Endothelial cell of umbilical vein (primary cell): ENCODE results near the gene TYK2. TPM values are rescaled to one million over a fixed set of nuclear protein-coding genes. Genes with fewer than 3 reads are reported as not detected.

Experiments used
- BruUV-seq: library from RNA; stranded (reverse); fragments of 400-500 nt; replicated peaks from 2 replicates; lab custom pipeline; 2021; lab: Mats Ljungman, UMichigan
- CTCF ChIA-PET: fragments of 300-600, 350-600 bp; sonication (Branson Sonifier 250); formaldehyde crosslinking; loops from one replicate; lab custom pipeline; 2021; ENCODE audit warnings: antibody characterized with exemption, inconsistent platforms; lab: Charles Lee
- POLR2A ChIA-PET: fragments of 300-600, 350-600 bp; sonication (Branson Sonifier 250); formaldehyde crosslinking; loops from one replicate; lab custom pipeline; 2021; ENCODE audit warnings: antibody characterized with exemption, inconsistent platforms; lab: Charles Lee
- DNase-seq: peaks from one replicate; pipeline ENCODE4 v3.0.0-alpha.2; 2011; ENCODE audit warnings: low read depth, low spot score
- FAIRE-seq: peaks from 2 replicates; lab custom pipeline; 2011; peaks lifted over from hg19 to GRCh38; lab: Jason Lieb, UNC
- H2AFZ ChIP-seq: 2 replicates; pipeline ENCODE4 v1.6.0; 2012; ENCODE audit warnings: low read depth, low read length, control low read depth, inconsistent platforms
- H3K27ac ChIP-seq: 2 replicates; pipeline ENCODE4 v1.5.1; 2011; ENCODE audit warnings: low read depth, mild to moderate bottlenecking, control low read depth, low read length, moderate library complexity; ENCODE audit not compliant: insufficient read depth
- H3K27me3 ChIP-seq, 2 experiments: 2 replicates each; pipeline versions ENCODE4 v1.6.0 to v1.6.1; 2011; ENCODE audit warnings: low read length in 2 of 2, mixed read lengths in 1 of 2; ENCODE audit not compliant: control insufficient read depth in 2 of 2, insufficient read depth in 2 of 2
- H3K36me3 ChIP-seq, 2 experiments: 2 replicates in 1 of 2; 3 replicates in 1 of 2; pipeline ENCODE4 v1.5.1; 2011; ENCODE audit warnings: low read length in 2 of 2, mild to moderate bottlenecking in 1 of 2, moderate library complexity in 1 of 2; ENCODE audit not compliant: control insufficient read depth in 2 of 2, insufficient read depth in 2 of 2; ENCODE audit errors: extremely low read depth in 1 of 2
- H3K4me1 ChIP-seq: 3 replicates; pipeline ENCODE4 v1.5.1; 2011; ENCODE audit warnings: mild to moderate bottlenecking, low read length; ENCODE audit not compliant: control insufficient read depth, insufficient read depth; ENCODE audit errors: extremely low read depth
- H3K4me2 ChIP-seq: 2 replicates; pipeline ENCODE4 v1.6.1; 2011; ENCODE audit warnings: low read length, control low read depth, mixed read lengths; ENCODE audit not compliant: insufficient read depth
- H3K4me3 ChIP-seq, 3 experiments: fragments of 200-600 bp in 1 of 3; sonication (generic), shearing (Covaris generic) in 1 of 3; replicated peaks in 1 of 3; 2 replicates each; pipeline ENCODE4 v1.5.1; 2011 to 2016; ENCODE audit warnings: control low read depth in 3 of 3, low read length in 3 of 3, mild to moderate bottlenecking in 2 of 3, inconsistent platforms in 1 of 3, low read depth in 1 of 3, moderate library complexity in 1 of 3; ENCODE audit not compliant: insufficient read depth in 1 of 3
- H3K79me2 ChIP-seq: 2 replicates; pipeline ENCODE4 v1.6.0; 2012; ENCODE audit warnings: low read length, inconsistent platforms; ENCODE audit not compliant: control insufficient read depth, insufficient read depth
- H3K9ac ChIP-seq: replicated peaks from 2 replicates; pipeline ENCODE3; 2011; ENCODE audit warnings: low read length, control low read depth; ENCODE audit not compliant: insufficient read depth; ENCODE audit errors: extremely low read depth
- H3K9me1 ChIP-seq: replicated peaks from 3 replicates; pipeline ENCODE4 v1.6.0; 2011; ENCODE audit warnings: mild to moderate bottlenecking, low read length; ENCODE audit not compliant: control insufficient read depth, insufficient read depth; ENCODE audit errors: extremely low read depth
- H3K9me3 ChIP-seq: replicated peaks from 2 replicates; pipeline ENCODE4 v1.5.1; 2012; ENCODE audit warnings: low read length, inconsistent platforms; ENCODE audit not compliant: control insufficient read depth, insufficient read depth
- H4K20me1 ChIP-seq: replicated peaks from 2 replicates; pipeline ENCODE3; 2011; ENCODE audit warnings: mild to moderate bottlenecking, low read length; ENCODE audit not compliant: control insufficient read depth, insufficient read depth; ENCODE audit errors: extremely low read depth
- EZH2 ChIP-seq: IDR thresholded peaks from 2 replicates; pipeline ENCODE4 v1.6.1; 2012; ENCODE audit warnings: borderline replicate concordance, low read depth, mild to moderate bottlenecking, moderate library complexity, low read length, inconsistent platforms; ENCODE audit not compliant: severe bottlenecking
- MAX ChIP-seq: IDR thresholded peaks from 2 replicates; pipeline ENCODE4 v1.6.1; 2011; ENCODE audit not compliant: insufficient read depth, insufficient read length
- MYC ChIP-seq: IDR thresholded peaks from one replicate; pipeline ENCODE4 v1.6.1; 2011; ENCODE audit warnings: mild to moderate bottlenecking, low read depth, low read length
- POLR2AphosphoS5 ChIP-seq: IDR thresholded peaks from 2 replicates; pipeline ENCODE4 v1.6.1; 2012; ENCODE audit warnings: low read depth, mild to moderate bottlenecking, control low read depth, low read length, moderate library complexity; ENCODE audit not compliant: insufficient read depth
- dilution Hi-C: fragments of 300-500 bp; cut with MboI; formaldehyde crosslinking; loops from one replicate; pipeline ENCODE4 v1.15.0; 2019; ENCODE audit warnings: low sequenced_read_pairs; ENCODE audit not compliant: extremely low pct_ligation_motif_present
- intact Hi-C: fragments of 100-400 bp; cut with micrococcal nuclease; formaldehyde crosslinking; loops from one replicate; pipeline ENCODE4 v1.10.0; 2022
- polyA plus RNA-seq, 4 experiments: library from polyadenylated mRNA; depleted of rRNA in 3 of 4; stranded (reverse) in 3 of 4; unstranded in 1 of 4; fragments of >200 nt; gene quantifications; 2 replicates each; pipeline versions ENCODE4 v1.2.1 to v1.2.3, GENCODE V29; 2011 to 2012; ENCODE audit warnings: missing spikeins in 1 of 4
- total RNA-seq: library from RNA; stranded (reverse); gene quantifications from 2 replicates; pipeline ENCODE4 v1.2.3, GENCODE V29; 2021
- TF ChIP-seq, protein P1 (sequence below), 2 donors: IDR thresholded peaks; 1 replicate in 1 of 2; 2 replicates in 1 of 2; pipeline ENCODE4 v1.5.1; 2011; ENCODE audit warnings: low read length in 2 of 2, mild to moderate bottlenecking in 2 of 2, moderate library complexity in 2 of 2, control low read depth in 1 of 2, inconsistent platforms in 1 of 2, low read depth in 1 of 2; ENCODE audit not compliant: insufficient read depth in 1 of 2; ENCODE audit errors: extremely low read depth in 1 of 2

Gene TYK2
- total and polyA plus RNA-seq, 2 donors (not counting 3 experiments of a cell fraction or from before 2014, with no cell fraction given), result 92.9 to 138 TPM

DNA sequence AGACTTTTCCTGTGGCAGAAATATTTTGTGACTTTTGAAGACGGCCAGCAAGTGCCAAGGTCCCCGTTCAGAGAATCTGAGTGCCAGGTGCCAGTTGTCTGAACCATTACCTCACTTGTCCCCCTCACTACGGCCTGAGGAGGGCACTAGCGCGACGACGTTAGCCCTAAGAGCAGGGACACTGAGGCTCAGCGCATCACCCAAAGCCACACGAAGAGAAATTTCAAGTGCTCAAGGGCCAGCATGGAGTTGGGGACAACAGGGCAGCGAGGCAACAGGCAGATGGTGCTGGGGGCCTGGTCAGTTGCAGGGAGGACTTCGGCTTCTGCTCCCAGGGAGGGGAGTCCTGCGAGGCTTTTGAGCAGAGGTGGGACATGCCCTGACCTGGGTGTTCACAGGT lies 9.5 kb upstream of the TYK2 start:
- H3K79me2 ChIP-seq, result no peaks in the 10 kb centered on the region
- H3K4me3 ChIP-seq, result no peak overlapping the region
- H2AFZ ChIP-seq, result no peak overlapping the region
- H3K9ac ChIP-seq, result no peak overlapping the region
- no peaks in the 10 kb centered on the region for H3K27me3 ChIP-seq
- ChIA-PET CTCF (interaction anchor here (1.2 to 10.8 kb wide), 6 partner anchors 8 to 457 kb away, joined by 3 to 606 read pairs (median 24); partner anchors contain the start of genes CDC37, ICAM1 and TYK2), POLR2A (interaction anchor here (1.0 to 1.8 kb wide), 3 partner anchors 120 to 130 kb away, joined by 5 to 14 read pairs (median 13); partner anchors contain the start of gene ICAM1)
- H3K9me1 ChIP-seq, result no peaks in the 10 kb centered on the region
- FAIRE-seq, result no peak
- TF ChIP-seq MYC, result no peak
- no peak for TF ChIP-seq MAX
- TF ChIP-seq, protein P1, sequence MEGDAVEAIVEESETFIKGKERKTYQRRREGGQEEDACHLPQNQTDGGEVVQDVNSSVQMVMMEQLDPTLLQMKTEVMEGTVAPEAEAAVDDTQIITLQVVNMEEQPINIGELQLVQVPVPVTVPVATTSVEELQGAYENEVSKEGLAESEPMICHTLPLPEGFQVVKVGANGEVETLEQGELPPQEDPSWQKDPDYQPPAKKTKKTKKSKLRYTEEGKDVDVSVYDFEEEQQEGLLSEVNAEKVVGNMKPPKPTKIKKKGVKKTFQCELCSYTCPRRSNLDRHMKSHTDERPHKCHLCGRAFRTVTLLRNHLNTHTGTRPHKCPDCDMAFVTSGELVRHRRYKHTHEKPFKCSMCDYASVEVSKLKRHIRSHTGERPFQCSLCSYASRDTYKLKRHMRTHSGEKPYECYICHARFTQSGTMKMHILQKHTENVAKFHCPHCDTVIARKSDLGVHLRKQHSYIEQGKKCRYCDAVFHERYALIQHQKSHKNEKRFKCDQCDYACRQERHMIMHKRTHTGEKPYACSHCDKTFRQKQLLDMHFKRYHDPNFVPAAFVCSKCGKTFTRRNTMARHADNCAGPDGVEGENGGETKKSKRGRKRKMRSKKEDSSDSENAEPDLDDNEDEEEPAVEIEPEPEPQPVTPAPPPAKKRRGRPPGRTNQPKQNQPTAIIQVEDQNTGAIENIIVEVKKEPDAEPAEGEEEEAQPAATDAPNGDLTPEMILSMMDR (IDR thresholded peaks at IDR 0.05; ENCODE audit: extremely low read depth in 1 of 2, insufficient read depth in 1 of 2, low read depth in 1 of 2, low read length in 2 of 2), result peak; percentile 11 to 31
- TF ChIP-seq POLR2AphosphoS5, result no peak
- no peak for TF ChIP-seq EZH2
- BruUV-seq, result no TSS peak
- H3K4me2 ChIP-seq, result no peak overlapping the region
- no peaks in the 10 kb centered on the region for H3K9me3 ChIP-seq
- no peak for DNase-seq
- dilution Hi-C loops (no loop called here), intact Hi-C loops (loop anchor here (1.0 to 10.0 kb wide), 4 partner anchors 121 to 458 kb away; partner anchors contain the start of gene DNMT1)
- H3K27ac ChIP-seq, result no peak overlapping the region
- H4K20me1 ChIP-seq, result no peaks in the 10 kb centered on the region
- H3K36me3 ChIP-seq, result peaks cover 8 to 27% of the 10 kb centered on the region in 2 experiments
- H3K4me1 ChIP-seq, result no peaks in the 10 kb centered on the region
